DMS 273 treated with DMSO at 0.1 percent for 48 hours (cell line): Measurements from ENCODE around the gene LRMDA.
A peak's percentile ranks its signal among the peaks of the same experiment; 100 is the strongest.

ENCODE experiments used
- DNase-seq: peaks from one replicate; lab custom pipeline; 2025; lab: John Stamatoyannopoulos, UW

Gene LRMDA

GRCh38 chr10:76086170-76086760 lies 654.8 kb downstream of the LRMDA start:
- peak; percentile 2 for DNase-seq

GRCh38 chr10:76086761-76087639 lies 655.6 kb downstream of the LRMDA start:
- peak; percentile 3 for DNase-seq

- no peak for DNase-seq
These were observed 656.6 kb downstream of the LRMDA start for GRCh38 chr10:76088008-76088407.

GRCh38 chr10:76088980-76089379 lies 657.6 kb downstream of the LRMDA start:
- DNase-seq: no peak

GRCh38 chr10:76089556-76090180 lies 658.2 kb downstream of the LRMDA start:
- DNase-seq: no peak

- no peak for DNase-seq
These were observed 660.5 kb downstream of the LRMDA start for GRCh38 chr10:76091926-76092325.

GRCh38 chr10:76106611-76107010 lies 675.2 kb downstream of the LRMDA start:
- no peak for DNase-seq

- DNase-seq: no peak
These were observed 677.3 kb downstream of the LRMDA start for GRCh38 chr10:76108563-76109359.

- DNase-seq: no peak
These were observed 680.0 kb downstream of the LRMDA start for GRCh38 chr10:76111404-76111803.

GRCh38 chr10:76111986-76112825 lies 680.8 kb downstream of the LRMDA start:
- DNase-seq: no peak

- no peak for DNase-seq
These were observed 681.4 kb downstream of the LRMDA start for GRCh38 chr10:76112826-76113150.

GRCh38 chr10:76113952-76114351 lies 682.5 kb downstream of the LRMDA start:
- peak; percentile 38 for DNase-seq

GRCh38 chr10:76114581-76115001 lies 683.2 kb downstream of the LRMDA start:
- no peak for DNase-seq

GRCh38 chr10:76115131-76115470 lies 683.7 kb downstream of the LRMDA start:
- no peak for DNase-seq

- no peak for DNase-seq
These were observed 684.2 kb downstream of the LRMDA start for GRCh38 chr10:76115471-76116155.

GRCh38 chr10:76116523-76116922 lies 685.1 kb downstream of the LRMDA start:
- no peak for DNase-seq

GRCh38 chr10:76117949-76118348 lies 686.5 kb downstream of the LRMDA start:
- DNase-seq: no peak

- DNase-seq: no peak
These were observed 687.6 kb downstream of the LRMDA start for GRCh38 chr10:76119036-76119435.

GRCh38 chr10:76119515-76119914 lies 688.1 kb downstream of the LRMDA start:
- DNase-seq: no peak

- DNase-seq: no peak
These were observed 690.6 kb downstream of the LRMDA start for GRCh38 chr10:76122056-76122455.

- no peak for DNase-seq
These were observed 692.9 kb downstream of the LRMDA start for GRCh38 chr10:76124280-76124679.
